Measurements from ENCODE around the gene MT2A. TPM values are rescaled to one million over a fixed set of nuclear protein-coding genes. Genes with fewer than 3 reads are reported as not detected.

MT2A gene
- total RNA-seq, 1 experiment from 2014 or later = 673 TPM

DNA sequence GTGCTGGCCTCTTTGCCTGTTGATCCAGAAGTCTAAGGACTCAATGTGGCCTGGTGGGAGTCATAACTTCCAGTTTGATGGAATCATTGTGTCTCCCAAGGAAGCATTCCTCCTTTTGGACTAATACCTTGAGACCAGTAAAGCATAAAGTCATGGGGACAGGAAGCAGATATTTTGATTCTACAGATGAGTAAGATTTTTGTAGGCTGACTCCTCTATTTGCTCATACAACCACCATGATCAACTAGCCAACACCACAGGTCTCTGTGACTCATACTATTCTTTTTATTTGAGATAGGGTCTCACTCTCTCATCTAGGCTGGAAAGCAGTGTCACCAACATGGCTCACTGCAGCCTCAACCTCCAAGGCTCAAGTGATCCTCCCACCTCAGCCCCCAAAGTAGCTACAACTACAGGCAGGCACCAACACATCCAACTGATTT is 6.2 kb downstream of the MT2A start:
- POLR2A ChIA-PET = no interaction called here
- CTCF ChIA-PET = no interaction called here
- no peak for DNase-seq (ENCODE audit: low read depth, low spot score)
- Histone ChIP-seq H3K9me3 (ENCODE audit: control insufficient read depth, insufficient read depth, low read depth, low read length) (no peaks in the 10 kb centered on the region), H3K36me3 (ENCODE audit: control insufficient read depth, insufficient read depth, low read length) (no peaks in the 10 kb centered on the region), H3K27me3 (ENCODE audit: control insufficient read depth, insufficient read depth, low read length) (no peaks in the 10 kb centered on the region), H3K27ac (ENCODE audit: low read length) (peak overlapping the region; percentile 94), H3K4me3 (ENCODE audit: low read depth in 2 of 2, low read length in 2 of 2) (no peak overlapping the region), H3K4me1 (ENCODE audit: control insufficient read depth, insufficient read depth, low read length) (peaks cover 60% of the 10 kb centered on the region)
- TF ChIP-seq TCF7L2 (IDR thresholded peaks at IDR 0.05; ENCODE audit: low read depth, low read length) (no peak), SIN3A (IDR thresholded peaks at IDR 0.05; ENCODE audit: borderline replicate concordance, insufficient read depth, low read depth, low read length) (no peak), POLR2AphosphoS5 (IDR thresholded peaks at IDR 0.05; ENCODE audit: low read depth, low read length) (no peak)
- TF ChIP-seq, protein P1, sequence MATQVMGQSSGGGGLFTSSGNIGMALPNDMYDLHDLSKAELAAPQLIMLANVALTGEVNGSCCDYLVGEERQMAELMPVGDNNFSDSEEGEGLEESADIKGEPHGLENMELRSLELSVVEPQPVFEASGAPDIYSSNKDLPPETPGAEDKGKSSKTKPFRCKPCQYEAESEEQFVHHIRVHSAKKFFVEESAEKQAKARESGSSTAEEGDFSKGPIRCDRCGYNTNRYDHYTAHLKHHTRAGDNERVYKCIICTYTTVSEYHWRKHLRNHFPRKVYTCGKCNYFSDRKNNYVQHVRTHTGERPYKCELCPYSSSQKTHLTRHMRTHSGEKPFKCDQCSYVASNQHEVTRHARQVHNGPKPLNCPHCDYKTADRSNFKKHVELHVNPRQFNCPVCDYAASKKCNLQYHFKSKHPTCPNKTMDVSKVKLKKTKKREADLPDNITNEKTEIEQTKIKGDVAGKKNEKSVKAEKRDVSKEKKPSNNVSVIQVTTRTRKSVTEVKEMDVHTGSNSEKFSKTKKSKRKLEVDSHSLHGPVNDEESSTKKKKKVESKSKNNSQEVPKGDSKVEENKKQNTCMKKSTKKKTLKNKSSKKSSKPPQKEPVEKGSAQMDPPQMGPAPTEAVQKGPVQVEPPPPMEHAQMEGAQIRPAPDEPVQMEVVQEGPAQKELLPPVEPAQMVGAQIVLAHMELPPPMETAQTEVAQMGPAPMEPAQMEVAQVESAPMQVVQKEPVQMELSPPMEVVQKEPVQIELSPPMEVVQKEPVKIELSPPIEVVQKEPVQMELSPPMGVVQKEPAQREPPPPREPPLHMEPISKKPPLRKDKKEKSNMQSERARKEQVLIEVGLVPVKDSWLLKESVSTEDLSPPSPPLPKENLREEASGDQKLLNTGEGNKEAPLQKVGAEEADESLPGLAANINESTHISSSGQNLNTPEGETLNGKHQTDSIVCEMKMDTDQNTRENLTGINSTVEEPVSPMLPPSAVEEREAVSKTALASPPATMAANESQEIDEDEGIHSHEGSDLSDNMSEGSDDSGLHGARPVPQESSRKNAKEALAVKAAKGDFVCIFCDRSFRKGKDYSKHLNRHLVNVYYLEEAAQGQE (IDR thresholded peaks at IDR 0.05; ENCODE audit: insufficient read depth in 1 of 2, low read depth in 2 of 2, low read length in 1 of 2) = no peak
- TF ChIP-seq, protein P2, sequence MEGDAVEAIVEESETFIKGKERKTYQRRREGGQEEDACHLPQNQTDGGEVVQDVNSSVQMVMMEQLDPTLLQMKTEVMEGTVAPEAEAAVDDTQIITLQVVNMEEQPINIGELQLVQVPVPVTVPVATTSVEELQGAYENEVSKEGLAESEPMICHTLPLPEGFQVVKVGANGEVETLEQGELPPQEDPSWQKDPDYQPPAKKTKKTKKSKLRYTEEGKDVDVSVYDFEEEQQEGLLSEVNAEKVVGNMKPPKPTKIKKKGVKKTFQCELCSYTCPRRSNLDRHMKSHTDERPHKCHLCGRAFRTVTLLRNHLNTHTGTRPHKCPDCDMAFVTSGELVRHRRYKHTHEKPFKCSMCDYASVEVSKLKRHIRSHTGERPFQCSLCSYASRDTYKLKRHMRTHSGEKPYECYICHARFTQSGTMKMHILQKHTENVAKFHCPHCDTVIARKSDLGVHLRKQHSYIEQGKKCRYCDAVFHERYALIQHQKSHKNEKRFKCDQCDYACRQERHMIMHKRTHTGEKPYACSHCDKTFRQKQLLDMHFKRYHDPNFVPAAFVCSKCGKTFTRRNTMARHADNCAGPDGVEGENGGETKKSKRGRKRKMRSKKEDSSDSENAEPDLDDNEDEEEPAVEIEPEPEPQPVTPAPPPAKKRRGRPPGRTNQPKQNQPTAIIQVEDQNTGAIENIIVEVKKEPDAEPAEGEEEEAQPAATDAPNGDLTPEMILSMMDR (IDR thresholded peaks at IDR 0.05) = no peak
- intact Hi-C loops (cut with micrococcal nuclease; ENCODE audit: unreplicated experiment) = no loop called here
- in situ Hi-C loops (cut with HindIII; ENCODE audit: low pct_unique_long_range_greater_than_20kb, low sequenced_read_pairs) = no loop called here
- peak; percentile 7 for ATAC-seq
- no TSS peak for BruUV-seq (replicated peaks)

DNA sequence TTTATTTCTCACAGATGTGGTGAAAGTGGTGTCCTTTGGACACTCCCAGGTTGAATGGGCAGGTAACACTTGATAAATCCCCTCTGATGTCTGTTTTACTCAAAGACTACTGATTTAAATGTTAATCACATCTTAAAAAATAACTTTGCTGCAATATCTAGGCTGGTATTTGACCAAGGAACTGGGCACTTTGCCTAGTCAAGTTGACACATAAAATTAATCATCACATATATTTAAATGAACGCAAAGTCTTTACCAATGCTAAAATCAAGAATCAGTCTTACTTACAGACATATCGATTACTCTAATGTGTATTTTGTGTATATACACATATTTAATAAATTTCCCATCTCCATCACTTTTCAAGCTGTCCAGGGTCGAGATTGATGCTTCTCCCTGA is 7.0 kb downstream of the MT2A start:
- H3K27me3 ChIP-seq (ENCODE audit: control insufficient read depth, insufficient read depth, low read length) = no peaks in the 10 kb centered on the region
- no TSS peak for BruUV-seq (replicated peaks)
- intact Hi-C loops (cut with micrococcal nuclease; ENCODE audit: unreplicated experiment) (no loop called here), in situ Hi-C loops (cut with HindIII; ENCODE audit: low pct_unique_long_range_greater_than_20kb, low sequenced_read_pairs) (no loop called here)
- CTCF ChIA-PET = interaction anchor here (0.6 to 0.7 kb wide), 2 partner anchors 21 to 86 kb away, joined by 3 to 4 read pairs; no protein-coding TSS in a partner anchor
- peak overlapping the region; percentile 94 for H3K27ac ChIP-seq (ENCODE audit: low read length)
- no peaks in the 10 kb centered on the region for H3K36me3 ChIP-seq (ENCODE audit: control insufficient read depth, insufficient read depth, low read length)
- H3K9me3 ChIP-seq (ENCODE audit: control insufficient read depth, insufficient read depth, low read depth, low read length) = no peaks in the 10 kb centered on the region
- no peak overlapping the region for H3K4me3 ChIP-seq (ENCODE audit: low read depth in 2 of 2, low read length in 2 of 2)
- ATAC-seq (no peak), DNase-seq (ENCODE audit: low read depth, low spot score) (no peak)
- H3K4me1 ChIP-seq (ENCODE audit: control insufficient read depth, insufficient read depth, low read length) = peaks cover 57% of the 10 kb centered on the region
- TF ChIP-seq SIN3A (IDR thresholded peaks at IDR 0.05; ENCODE audit: borderline replicate concordance, insufficient read depth, low read depth, low read length) (no peak), TCF7L2 (IDR thresholded peaks at IDR 0.05; ENCODE audit: low read depth, low read length) (no peak), POLR2AphosphoS5 (IDR thresholded peaks at IDR 0.05; ENCODE audit: low read depth, low read length) (no peak)
- TF ChIP-seq, protein P2 (IDR thresholded peaks at IDR 0.05) = no peak
- TF ChIP-seq, protein P1 (IDR thresholded peaks at IDR 0.05; ENCODE audit: insufficient read depth in 1 of 2, low read depth in 2 of 2, low read length in 1 of 2) = no peak
- POLR2A ChIA-PET = no interaction called here
